ENCODE data around the gene GALNT7.

GRCh38 chr4:173174594-173175012 is 6.0 kb downstream of the GALNT7 start:
- TF ChIP-seq FOXM1 (IDR thresholded peaks at IDR 0.05; ENCODE audit: low read depth) (no peak), EZH2phosphoT487 (IDR thresholded peaks at IDR 0.05; ENCODE audit: borderline replicate concordance, low read depth) (no peak), CTCF (IDR thresholded peaks at IDR 0.05) (no peak), GABPA (IDR thresholded peaks at IDR 0.05; ENCODE audit: low read depth) (no peak)
